GM10266 (cell line): ENCODE measurements around the gene CSNK1A1L.

ENCODE experiments used
- DNase-seq: peaks from one replicate; pipeline ENCODE4 v3.0.0; 2012; ENCODE audit errors: extremely low spot score
- TF ChIP-seq, protein P1 (sequence below): IDR thresholded peaks from 2 replicates; pipeline ENCODE4 v1.5.1; 2012; ENCODE audit warnings: mild to moderate bottlenecking, low read depth; ENCODE audit not compliant: control insufficient read depth, insufficient read depth; ENCODE audit errors: missing control alignments

CSNK1A1L gene

GRCh38 chr13:37109051-37109678, 3.7 kb upstream of the CSNK1A1L start:
- no peak for DNase-seq

DNA sequence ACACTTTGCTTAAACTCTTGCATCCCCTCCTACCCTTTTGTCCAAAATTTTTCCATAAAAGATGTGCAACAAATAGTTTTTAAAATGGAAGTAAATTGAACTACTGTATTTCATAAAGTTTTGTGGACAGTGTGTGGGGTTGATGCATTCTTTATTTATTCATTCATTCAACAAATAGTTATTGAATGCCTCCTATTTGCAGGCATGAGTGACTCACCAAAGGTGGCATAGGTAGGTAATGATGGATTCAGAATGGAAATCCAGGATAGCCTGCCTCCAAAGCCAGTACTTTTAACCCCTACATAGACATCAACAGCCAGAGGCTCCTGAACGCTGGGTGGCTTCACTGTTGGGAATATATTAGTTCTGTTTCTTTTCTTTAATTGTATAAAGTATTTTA, 2.4 kb upstream of the CSNK1A1L start:
- DNase-seq, result no peak
- TF ChIP-seq, protein P1, sequence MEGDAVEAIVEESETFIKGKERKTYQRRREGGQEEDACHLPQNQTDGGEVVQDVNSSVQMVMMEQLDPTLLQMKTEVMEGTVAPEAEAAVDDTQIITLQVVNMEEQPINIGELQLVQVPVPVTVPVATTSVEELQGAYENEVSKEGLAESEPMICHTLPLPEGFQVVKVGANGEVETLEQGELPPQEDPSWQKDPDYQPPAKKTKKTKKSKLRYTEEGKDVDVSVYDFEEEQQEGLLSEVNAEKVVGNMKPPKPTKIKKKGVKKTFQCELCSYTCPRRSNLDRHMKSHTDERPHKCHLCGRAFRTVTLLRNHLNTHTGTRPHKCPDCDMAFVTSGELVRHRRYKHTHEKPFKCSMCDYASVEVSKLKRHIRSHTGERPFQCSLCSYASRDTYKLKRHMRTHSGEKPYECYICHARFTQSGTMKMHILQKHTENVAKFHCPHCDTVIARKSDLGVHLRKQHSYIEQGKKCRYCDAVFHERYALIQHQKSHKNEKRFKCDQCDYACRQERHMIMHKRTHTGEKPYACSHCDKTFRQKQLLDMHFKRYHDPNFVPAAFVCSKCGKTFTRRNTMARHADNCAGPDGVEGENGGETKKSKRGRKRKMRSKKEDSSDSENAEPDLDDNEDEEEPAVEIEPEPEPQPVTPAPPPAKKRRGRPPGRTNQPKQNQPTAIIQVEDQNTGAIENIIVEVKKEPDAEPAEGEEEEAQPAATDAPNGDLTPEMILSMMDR, result no peak

More at GRCh38 chr13:37109051-37109678, 3.7 kb upstream of the CSNK1A1L start:
- TF ChIP-seq, protein P1, result peak; percentile 27

DNA sequence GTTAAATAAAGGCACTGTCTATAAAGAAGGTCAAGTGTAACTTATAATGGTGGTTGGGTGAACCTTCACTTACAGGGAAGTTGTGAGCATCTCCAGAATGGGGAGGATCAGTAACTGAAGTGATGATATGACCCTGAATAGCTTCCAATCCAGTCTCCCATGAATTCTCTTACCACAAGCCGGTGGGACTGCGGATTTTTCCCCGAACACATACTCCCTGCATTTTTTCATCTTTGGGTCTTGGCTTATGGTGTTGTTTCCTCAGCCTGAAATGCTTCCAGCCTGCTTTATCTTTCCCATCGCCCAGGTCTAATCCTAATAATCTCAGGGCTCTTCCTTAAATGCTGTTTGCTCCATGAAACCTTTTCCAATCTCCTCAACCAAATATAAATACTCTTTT, 2.0 kb upstream of the CSNK1A1L start:
- DNase-seq, result no peak
- TF ChIP-seq, protein P1, result no peak

- TF ChIP-seq, protein P1, result no peak
- DNase-seq, result no peak
Observed at GRCh38 chr13:37106642-37107041, 1.2 kb upstream of the CSNK1A1L start.

DNA sequence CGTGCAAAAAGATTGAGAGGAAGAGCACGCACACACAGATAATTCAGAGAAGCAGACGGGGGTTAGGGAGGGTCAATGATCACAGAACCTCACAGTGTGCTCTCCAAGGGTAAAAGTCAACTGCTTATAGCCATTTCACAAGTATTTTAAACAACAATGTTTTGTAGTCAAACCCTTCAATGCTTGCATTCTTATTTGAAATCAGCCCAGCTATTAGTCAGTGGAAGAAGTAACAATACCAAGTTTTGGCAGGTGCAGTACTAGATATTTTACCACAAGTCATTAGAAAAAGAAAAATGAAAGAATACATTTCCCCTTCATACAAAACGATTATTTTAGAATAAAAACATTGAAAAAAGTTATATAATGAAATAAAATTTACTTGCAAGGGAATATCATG, 2.6 kb downstream of the CSNK1A1L start:
- TF ChIP-seq, protein P1, result no peak
- DNase-seq, result no peak

GRCh38 chr13:37101201-37101600, 4.3 kb downstream of the CSNK1A1L start:
- TF ChIP-seq, protein P1, result no peak
- DNase-seq, result no peak

GRCh38 chr13:37100731-37101130, 4.7 kb downstream of the CSNK1A1L start:
- TF ChIP-seq, protein P1, result no peak
- DNase-seq, result no peak
